ENCODE measurements around the gene EN2. TPM values are rescaled to one million over a fixed set of nuclear protein-coding genes. Genes with fewer than 3 reads are reported as not detected.

The EN2 gene
- total RNA-seq, 1 donor from 2014 or later = 0.11 TPM

DNA sequence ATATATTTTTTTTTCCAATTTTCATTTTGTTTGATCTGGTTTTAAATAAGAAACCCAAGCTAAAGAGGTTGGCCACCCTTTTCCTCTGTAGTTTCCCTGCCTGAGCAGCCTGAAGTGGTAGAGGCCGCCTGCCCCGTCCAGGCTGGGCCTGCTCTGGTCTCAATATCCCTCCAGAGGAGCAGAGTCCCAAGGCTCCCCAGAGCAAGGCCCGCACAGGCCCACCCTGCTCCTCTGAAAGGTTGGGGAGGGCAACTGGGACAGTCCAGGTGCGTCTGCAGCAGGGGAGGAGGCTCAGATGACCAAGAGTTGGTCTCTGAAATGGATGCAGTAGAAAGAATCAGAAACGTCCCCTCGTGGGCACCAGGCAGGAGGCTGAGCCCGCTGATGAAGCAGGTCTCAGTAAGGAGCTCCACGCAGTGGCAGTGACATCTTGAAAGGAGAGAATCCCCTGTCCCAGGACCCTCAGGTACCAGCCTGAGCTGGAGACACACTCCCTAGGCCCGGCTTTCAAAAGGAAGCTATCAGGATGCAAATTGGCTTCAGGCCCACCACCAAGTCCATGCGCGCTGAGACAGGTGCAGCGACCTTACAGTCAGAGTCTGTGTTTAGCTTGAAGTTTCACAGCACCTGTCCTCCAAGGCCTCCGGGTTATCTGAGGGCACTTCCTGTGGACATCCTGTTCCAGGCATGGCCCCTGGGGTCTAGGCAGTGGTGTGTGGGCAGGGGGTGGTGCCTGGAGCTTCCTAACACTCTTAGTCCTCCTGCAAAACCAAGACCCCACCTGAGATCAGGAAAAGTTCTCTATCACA is 37.7 kb downstream of the EN2 start:
- TF ChIP-seq, protein P1, sequence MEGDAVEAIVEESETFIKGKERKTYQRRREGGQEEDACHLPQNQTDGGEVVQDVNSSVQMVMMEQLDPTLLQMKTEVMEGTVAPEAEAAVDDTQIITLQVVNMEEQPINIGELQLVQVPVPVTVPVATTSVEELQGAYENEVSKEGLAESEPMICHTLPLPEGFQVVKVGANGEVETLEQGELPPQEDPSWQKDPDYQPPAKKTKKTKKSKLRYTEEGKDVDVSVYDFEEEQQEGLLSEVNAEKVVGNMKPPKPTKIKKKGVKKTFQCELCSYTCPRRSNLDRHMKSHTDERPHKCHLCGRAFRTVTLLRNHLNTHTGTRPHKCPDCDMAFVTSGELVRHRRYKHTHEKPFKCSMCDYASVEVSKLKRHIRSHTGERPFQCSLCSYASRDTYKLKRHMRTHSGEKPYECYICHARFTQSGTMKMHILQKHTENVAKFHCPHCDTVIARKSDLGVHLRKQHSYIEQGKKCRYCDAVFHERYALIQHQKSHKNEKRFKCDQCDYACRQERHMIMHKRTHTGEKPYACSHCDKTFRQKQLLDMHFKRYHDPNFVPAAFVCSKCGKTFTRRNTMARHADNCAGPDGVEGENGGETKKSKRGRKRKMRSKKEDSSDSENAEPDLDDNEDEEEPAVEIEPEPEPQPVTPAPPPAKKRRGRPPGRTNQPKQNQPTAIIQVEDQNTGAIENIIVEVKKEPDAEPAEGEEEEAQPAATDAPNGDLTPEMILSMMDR (IDR thresholded peaks at IDR 0.05; ENCODE audit: borderline replicate concordance) = no peak
- intact Hi-C loops (cut with micrococcal nuclease) = no loop called here
- H3K4me3 ChIP-seq = no peak overlapping the region
- H3K9me3 ChIP-seq (replicated peaks) = no peaks in the 10 kb centered on the region
- peaks cover 14% of the 10 kb centered on the region for H3K4me1 ChIP-seq
- H3K27ac ChIP-seq (replicated peaks) = no peak overlapping the region
- H3K36me3 ChIP-seq = no peaks in the 10 kb centered on the region
- no peak for DNase-seq
- peaks cover 100% of the 10 kb centered on the region for H3K27me3 ChIP-seq (ENCODE audit: low read depth)

DNA sequence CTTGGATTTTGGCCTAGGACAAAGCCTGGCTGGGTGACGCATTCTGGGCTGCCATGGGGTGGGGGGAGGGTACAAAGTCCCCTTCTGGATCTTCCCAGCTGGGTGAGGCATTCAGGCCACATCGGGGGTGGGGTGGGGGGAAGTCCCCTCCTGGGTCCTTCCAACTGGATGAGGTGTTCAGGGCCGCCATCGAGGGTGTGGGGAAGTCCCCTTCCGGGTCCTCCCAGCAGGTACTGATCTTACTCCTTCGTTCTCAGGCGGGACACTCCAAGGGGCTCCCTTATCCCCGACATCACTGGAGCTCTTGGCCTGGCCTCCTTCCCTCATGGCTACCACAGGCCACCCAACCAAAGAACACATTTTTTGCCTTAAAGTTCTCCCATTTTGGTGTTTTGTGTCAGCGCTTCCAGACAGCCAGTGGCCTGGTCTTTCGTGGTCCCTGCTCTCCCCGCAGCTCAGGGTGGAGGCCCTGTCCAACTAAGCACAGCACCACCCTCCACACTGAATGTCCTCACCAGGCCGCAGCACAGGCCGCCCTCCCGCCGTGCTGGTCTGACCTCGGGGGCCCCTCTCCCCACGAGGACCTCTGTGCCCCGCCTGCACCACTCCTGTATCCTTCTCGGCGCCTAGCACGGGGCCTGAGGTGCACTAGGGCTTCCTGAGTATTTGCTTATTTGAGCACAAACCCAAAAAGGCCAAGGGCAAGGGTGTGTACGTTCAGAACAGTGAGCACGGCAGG is 38.5 kb downstream of the EN2 start:
- H3K27ac ChIP-seq (replicated peaks) = no peak overlapping the region
- H3K9me3 ChIP-seq (replicated peaks) = no peaks in the 10 kb centered on the region
- intact Hi-C loops (cut with micrococcal nuclease) = no loop called here
- TF ChIP-seq, protein P1 (IDR thresholded peaks at IDR 0.05; ENCODE audit: borderline replicate concordance) = no peak
- peaks cover 100% of the 10 kb centered on the region for H3K27me3 ChIP-seq (ENCODE audit: low read depth)
- H3K4me3 ChIP-seq = no peak overlapping the region
- H3K4me1 ChIP-seq = peaks cover 6% of the 10 kb centered on the region
- no peaks in the 10 kb centered on the region for H3K36me3 ChIP-seq
- DNase-seq = no peak

DNA sequence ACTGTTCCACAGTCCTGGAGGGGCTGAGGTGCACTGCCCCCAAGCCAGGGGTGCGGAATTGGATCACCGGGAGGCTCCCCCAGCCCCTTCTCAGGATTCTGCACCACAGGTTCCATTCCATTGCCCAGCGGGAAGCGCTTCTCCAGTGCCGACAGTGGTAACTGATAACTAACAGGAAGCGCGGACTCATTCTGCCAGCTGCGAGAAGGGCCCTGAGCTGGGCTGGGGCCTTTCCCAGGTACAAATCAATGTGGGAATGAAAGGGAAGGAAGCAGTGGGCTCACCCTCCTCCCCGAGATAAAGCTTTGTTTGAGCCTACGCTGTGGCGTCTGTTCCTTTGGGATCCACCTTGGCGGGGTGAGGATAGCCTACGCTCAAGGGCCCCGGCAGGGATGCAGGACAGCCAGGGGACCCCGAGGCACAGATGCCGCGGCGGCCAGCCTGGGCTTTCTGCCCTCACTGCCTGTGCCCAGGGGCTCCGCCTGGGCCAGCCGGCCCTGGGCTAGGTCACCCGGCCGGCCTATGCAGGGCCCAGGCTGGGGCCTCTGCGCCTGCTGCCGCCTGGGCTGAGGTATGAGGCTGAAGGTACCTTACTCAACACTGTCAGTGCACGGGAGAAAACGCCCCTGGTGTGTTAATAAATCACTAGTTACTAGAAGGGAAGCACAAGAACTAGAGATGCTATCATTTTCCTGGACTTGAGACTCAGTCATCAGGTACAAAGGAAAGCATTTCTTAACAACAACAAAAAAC is 39.4 kb downstream of the EN2 start:
- Histone ChIP-seq H3K27ac (replicated peaks) (no peak overlapping the region), H3K36me3 (no peaks in the 10 kb centered on the region), H3K4me1 (no peaks in the 10 kb centered on the region), H3K27me3 (ENCODE audit: low read depth) (peaks cover 100% of the 10 kb centered on the region), H3K4me3 (no peak overlapping the region), H3K9me3 (replicated peaks) (no peaks in the 10 kb centered on the region)
- no peak for DNase-seq
- TF ChIP-seq, protein P1 (IDR thresholded peaks at IDR 0.05; ENCODE audit: borderline replicate concordance) = no peak
- intact Hi-C loops (cut with micrococcal nuclease) = no loop called here

DNA sequence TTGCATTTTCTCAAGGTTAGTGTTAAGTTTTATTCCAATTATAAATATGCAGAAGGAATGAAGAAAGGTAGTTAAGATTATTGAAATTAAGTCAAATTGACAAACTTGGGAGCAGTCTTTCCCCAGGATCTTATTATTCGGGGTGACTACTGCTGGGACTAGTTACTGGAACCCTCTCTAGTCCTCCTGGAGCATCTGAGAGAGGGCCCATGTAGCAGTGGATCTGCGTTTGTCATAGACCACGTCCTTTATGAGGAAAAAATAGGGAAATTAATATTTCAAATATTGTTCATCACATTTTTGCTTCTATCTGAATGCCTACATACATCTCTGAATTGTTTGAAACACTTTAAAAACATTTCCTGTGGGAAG is 47.5 kb downstream of the EN2 start:
- TF ChIP-seq, protein P1 (IDR thresholded peaks at IDR 0.05; ENCODE audit: borderline replicate concordance) = no peak
- Histone ChIP-seq H3K4me3 (no peak overlapping the region), H3K9me3 (replicated peaks) (no peaks in the 10 kb centered on the region), H3K36me3 (no peaks in the 10 kb centered on the region), H3K4me1 (peaks cover 11% of the 10 kb centered on the region), H3K27ac (replicated peaks) (no peak overlapping the region), H3K27me3 (ENCODE audit: low read depth) (peaks cover 100% of the 10 kb centered on the region)
- no peak for DNase-seq
- intact Hi-C loops (cut with micrococcal nuclease) = loop anchor here (5.0 kb wide), 1 partner anchor 43 kb away; no protein-coding TSS in a partner anchor

DNA sequence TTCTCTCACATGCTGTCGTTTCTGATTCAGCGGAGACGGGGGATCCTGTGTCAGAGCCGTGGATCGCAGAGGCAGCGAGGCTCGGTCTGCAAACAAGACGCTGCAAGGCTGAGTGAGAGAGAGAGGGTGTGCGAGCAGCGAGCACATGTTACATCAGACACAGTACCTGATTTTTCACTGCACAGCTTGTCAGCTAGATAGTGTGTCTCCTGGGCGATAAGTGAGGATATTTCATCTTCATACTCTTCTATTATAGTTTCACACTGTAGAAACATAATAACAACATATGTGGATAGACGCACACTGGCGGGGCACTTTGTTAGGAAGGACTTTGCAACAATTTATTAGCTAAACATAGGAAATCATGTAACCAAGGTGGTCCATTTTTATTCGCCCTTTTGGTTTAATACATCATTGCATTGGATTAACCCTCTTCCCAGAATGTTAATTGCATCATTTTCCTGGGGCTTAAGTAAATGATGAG is 49.0 kb downstream of the EN2 start:
- H3K4me3 ChIP-seq = no peak overlapping the region
- H3K4me1 ChIP-seq = peaks cover 11% of the 10 kb centered on the region
- TF ChIP-seq, protein P1 (IDR thresholded peaks at IDR 0.05; ENCODE audit: borderline replicate concordance) = no peak
- H3K9me3 ChIP-seq (replicated peaks) = no peaks in the 10 kb centered on the region
- no peaks in the 10 kb centered on the region for H3K36me3 ChIP-seq
- no peak for DNase-seq
- H3K27ac ChIP-seq (replicated peaks) = no peak overlapping the region
- intact Hi-C loops (cut with micrococcal nuclease) = loop anchor here (5.0 kb wide), 1 partner anchor 45 kb away; no protein-coding TSS in a partner anchor
- H3K27me3 ChIP-seq (ENCODE audit: low read depth) = peaks cover 100% of the 10 kb centered on the region

All from left ventricle myocardium inferior (tissue), 1 donor.